Measurements from ENCODE around the gene KIF21A.
"Not testable (repeated sequence)": the region's sequence is repeated elsewhere in the genome, so short reads cannot be mapped to it uniquely, and the experiment has no call there.

KIF21A gene

DNA sequence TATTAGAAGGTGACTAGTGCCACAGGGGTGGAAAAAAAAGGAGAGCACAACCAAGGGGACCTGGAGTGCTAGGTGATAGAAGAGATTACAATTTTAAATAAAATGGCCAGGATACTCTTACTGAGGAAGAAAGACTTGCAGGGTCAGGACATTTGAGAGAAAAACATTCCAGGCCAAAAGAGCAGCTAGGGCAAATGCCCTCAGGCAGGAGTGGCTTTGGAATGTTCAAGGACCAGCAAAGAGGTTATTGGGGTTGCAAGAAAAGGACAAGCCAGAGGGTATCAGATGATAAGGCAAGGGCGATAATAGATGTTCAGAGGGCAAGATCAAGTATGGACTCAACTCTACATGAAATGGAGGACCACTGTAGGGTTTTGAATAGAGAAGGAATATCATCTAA, 146.4 kb downstream of the KIF21A start:
- ChIA-PET CTCF (no interaction called here), POLR2A (no interaction called here)
- DNase-seq (ENCODE audit: low read depth, low spot score): no peak
- TF ChIP-seq, protein P1, sequence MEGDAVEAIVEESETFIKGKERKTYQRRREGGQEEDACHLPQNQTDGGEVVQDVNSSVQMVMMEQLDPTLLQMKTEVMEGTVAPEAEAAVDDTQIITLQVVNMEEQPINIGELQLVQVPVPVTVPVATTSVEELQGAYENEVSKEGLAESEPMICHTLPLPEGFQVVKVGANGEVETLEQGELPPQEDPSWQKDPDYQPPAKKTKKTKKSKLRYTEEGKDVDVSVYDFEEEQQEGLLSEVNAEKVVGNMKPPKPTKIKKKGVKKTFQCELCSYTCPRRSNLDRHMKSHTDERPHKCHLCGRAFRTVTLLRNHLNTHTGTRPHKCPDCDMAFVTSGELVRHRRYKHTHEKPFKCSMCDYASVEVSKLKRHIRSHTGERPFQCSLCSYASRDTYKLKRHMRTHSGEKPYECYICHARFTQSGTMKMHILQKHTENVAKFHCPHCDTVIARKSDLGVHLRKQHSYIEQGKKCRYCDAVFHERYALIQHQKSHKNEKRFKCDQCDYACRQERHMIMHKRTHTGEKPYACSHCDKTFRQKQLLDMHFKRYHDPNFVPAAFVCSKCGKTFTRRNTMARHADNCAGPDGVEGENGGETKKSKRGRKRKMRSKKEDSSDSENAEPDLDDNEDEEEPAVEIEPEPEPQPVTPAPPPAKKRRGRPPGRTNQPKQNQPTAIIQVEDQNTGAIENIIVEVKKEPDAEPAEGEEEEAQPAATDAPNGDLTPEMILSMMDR (IDR thresholded peaks at IDR 0.05; ENCODE audit: insufficient read depth, low read length, missing control alignments): no peak
- H3K4me3 ChIP-seq (ENCODE audit: low read depth, low read length): no peak overlapping the region

DNA sequence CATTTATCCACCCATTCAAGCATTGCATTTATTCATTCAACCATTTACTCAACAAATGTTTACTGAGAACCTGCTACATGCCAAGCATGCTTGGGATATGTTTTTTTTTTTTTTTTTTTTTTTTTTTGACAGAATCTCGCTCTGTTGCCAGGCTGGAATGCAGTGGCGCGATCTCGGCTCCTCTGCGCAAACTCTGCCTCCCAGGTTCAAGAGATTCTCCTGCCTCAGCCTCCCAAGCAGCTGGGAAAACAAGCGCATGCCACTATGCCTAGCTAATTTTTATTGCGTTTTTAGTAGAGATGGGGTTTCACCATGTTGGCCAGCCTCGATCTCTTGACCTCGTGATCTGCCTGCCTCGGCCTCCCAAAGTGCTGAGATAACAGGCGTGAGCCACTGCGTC, 147.3 kb downstream of the KIF21A start:
- H3K4me3 ChIP-seq (ENCODE audit: low read depth, low read length); CTCF ChIA-PET; POLR2A ChIA-PET; DNase-seq (ENCODE audit: low read depth, low spot score): not testable (repeated sequence)

DNA sequence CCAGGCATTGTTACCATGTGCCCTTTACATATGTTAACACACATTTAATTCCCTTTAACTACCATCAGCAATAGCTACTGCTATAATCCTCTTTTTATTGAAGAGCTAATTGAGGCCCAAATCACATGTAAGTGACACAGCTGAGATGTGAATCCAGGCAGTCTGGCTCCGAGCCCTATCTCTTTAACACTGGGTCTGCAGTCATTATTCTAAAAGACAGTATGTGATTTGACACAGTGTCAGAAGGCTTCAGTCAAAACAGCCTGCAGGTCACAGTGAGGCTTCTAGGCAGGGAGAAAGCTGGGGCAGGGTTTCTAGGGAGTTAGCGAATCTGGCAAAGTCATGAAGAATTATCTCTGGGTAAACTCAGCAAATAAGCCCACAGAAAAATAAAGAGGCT, 148.2 kb downstream of the KIF21A start:
- ChIA-PET POLR2A (no interaction called here), CTCF (interaction anchor here (1.3 kb wide), 1 partner anchor 19 kb away, joined by 3 read pairs; no protein-coding TSS in a partner anchor)
- TF ChIP-seq, protein P1 (IDR thresholded peaks at IDR 0.05; ENCODE audit: insufficient read depth, low read length, missing control alignments): no peak
- DNase-seq (ENCODE audit: low read depth, low spot score): no peak
- no peak overlapping the region for H3K4me3 ChIP-seq (ENCODE audit: low read depth, low read length)

DNA sequence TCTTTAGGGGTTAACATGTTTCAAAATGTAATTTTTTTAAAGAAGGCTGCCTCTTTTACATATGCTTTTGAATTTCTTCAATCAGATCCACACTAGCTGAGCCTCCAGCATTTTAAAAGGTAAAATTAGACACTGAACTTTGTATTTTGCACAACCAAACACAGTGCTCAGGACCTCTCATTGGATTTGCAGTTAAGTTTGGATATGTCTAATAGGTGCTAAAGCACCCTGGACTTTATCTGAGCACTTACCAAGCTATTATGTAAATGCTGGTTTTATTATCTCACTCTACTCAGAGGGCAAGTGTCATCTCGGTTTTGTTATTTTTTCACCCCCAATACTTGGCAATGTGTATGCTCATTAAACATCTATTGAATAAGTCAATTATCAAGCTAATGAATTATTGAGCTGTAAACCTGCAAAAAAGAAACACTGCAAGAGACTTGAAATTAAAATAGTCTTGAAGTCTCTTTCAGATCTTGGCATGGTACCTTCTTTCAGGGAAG, 150.7 kb downstream of the KIF21A start:
- CTCF ChIA-PET: no interaction called here
- H3K4me3 ChIP-seq (ENCODE audit: low read depth, low read length): no peak overlapping the region
- DNase-seq (ENCODE audit: low read depth, low spot score): no peak
- TF ChIP-seq, protein P1 (IDR thresholded peaks at IDR 0.05; ENCODE audit: insufficient read depth, low read length, missing control alignments): no peak
- POLR2A ChIA-PET: no interaction called here

DNA sequence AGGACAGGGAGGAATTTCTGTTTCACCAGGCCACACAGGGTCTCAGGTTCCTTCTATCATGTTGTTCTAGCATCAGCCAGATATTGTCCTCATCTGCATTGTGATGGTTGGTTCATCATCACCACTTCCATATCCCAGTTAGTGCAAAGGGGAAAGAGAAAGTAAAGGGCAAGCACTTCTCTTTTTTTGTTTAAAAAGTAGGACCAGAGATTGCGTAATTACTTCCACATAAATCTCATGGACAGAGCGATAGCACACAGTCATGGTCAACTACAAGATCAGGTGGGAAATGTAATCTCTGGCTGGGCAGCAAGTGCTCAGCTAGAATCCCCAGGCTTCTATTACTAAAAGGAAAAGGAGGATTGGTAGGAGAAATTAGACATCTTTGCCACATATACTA, 155.1 kb downstream of the KIF21A start:
- ChIA-PET CTCF (no interaction called here), POLR2A (no interaction called here)
- no peak for DNase-seq (ENCODE audit: low read depth, low spot score)
- no peak overlapping the region for H3K4me3 ChIP-seq (ENCODE audit: low read depth, low read length)
- TF ChIP-seq, protein P1 (IDR thresholded peaks at IDR 0.05; ENCODE audit: insufficient read depth, low read length, missing control alignments): no peak

DNA sequence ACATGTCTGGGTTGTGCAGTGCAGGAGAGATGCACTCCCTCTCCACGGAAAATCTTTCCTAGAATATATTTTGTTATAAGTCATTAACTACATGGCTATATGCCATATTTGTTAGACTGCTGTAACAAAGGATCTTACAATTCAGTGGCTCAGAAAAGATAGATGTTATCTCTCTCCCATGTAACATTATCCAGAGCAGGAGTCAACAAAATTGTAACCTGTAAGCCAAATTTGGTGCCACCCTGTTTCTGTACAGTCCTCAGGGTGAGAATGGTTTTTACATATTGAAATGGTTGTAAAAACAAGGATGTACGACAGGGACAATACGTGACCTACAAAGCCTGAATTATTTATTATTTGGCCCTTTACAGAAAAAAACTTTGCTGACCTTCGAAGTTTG, 155.5 kb downstream of the KIF21A start:
- DNase-seq (ENCODE audit: low read depth, low spot score): no peak
- TF ChIP-seq, protein P1 (IDR thresholded peaks at IDR 0.05; ENCODE audit: insufficient read depth, low read length, missing control alignments): no peak
- ChIA-PET POLR2A (no interaction called here), CTCF (no interaction called here)
- H3K4me3 ChIP-seq (ENCODE audit: low read depth, low read length): no peak overlapping the region

DNA sequence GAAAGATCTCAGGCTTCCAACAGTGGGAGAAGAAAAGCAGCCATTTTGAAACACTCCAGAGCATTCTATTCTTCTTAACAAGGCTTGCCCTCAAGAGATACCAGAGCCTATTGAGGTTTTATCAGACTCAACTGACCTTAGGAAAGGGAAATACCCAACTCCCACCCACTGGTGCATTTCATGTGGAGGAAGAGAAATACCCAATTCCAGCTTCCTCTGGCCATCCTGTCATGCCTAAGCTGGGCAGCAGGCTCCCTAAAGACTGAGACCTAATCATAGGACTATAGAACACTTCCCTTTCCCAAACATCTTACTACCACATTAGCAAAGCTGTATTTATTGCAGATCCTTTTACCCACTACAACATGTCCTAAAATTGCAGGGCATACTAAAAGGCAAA, 164.5 kb downstream of the KIF21A start:
- POLR2A ChIA-PET: interaction anchor here (0.6 kb wide), 1 partner anchor 1212 kb away, joined by 4 read pairs; no protein-coding TSS in a partner anchor
- CTCF ChIA-PET: interaction anchor here (1.1 kb wide), 1 partner anchor 9 kb away, joined by 3 read pairs; no protein-coding TSS in a partner anchor
- TF ChIP-seq, protein P1 (IDR thresholded peaks at IDR 0.05; ENCODE audit: insufficient read depth, low read length, missing control alignments): no peak

More for the DNA sequence above, 164.5 kb downstream of the KIF21A start:
- DNase-seq (ENCODE audit: low read depth, low spot score): no peak
- no peak overlapping the region for H3K4me3 ChIP-seq (ENCODE audit: low read depth, low read length)

Data from AG04449 (cell line).